ENCODE results near the gene CHN1.

DNA sequence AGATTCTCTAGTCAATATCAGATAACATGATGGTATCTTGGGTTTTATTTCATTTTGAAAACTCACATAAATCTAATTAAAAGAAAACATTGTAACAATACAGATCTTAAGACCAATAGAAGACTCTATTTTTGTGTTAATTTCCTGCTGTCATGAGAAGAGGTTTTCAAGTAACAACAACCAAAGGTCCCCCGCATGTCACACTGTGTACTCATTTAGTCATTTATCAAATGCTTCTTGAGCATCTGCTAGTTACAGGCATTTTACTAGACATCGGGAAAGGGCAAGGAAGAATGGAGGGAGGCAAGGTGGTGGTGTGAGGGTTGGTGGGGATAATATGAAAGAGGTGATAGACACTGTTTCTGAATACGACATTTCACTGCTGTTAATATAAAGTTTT, 163.2 kb downstream of the CHN1 start:
- TF ChIP-seq, protein P1, sequence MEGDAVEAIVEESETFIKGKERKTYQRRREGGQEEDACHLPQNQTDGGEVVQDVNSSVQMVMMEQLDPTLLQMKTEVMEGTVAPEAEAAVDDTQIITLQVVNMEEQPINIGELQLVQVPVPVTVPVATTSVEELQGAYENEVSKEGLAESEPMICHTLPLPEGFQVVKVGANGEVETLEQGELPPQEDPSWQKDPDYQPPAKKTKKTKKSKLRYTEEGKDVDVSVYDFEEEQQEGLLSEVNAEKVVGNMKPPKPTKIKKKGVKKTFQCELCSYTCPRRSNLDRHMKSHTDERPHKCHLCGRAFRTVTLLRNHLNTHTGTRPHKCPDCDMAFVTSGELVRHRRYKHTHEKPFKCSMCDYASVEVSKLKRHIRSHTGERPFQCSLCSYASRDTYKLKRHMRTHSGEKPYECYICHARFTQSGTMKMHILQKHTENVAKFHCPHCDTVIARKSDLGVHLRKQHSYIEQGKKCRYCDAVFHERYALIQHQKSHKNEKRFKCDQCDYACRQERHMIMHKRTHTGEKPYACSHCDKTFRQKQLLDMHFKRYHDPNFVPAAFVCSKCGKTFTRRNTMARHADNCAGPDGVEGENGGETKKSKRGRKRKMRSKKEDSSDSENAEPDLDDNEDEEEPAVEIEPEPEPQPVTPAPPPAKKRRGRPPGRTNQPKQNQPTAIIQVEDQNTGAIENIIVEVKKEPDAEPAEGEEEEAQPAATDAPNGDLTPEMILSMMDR (IDR thresholded peaks at IDR 0.05), result no peak
- TF ChIP-seq ZFX (IDR thresholded peaks at IDR 0.05; ENCODE audit: borderline replicate concordance), result no peak

All from 22Rv1 (cell line).